SK-N-SH (cell line): Measurements from ENCODE around the gene LHFPL6. TPM values are rescaled to one million over a fixed set of nuclear protein-coding genes. Genes with fewer than 3 reads are reported as not detected.

Experiments
- CTCF ChIA-PET: fragments of 300-600, 350-600 bp; formaldehyde crosslinking; extraction: SDS; loops from one replicate; lab custom pipeline; 2021; lab: Yijun Ruan, JAX
- POLR2A ChIA-PET: fragments of 350-600 bp; sonication (Branson Sonifier 250); formaldehyde crosslinking; extraction: SDS; loops from one replicate; lab custom pipeline; 2020; ENCODE audit warnings: antibody characterized with exemption, inconsistent platforms; lab: Yijun Ruan, JAX
- DNase-seq: peaks from one replicate; pipeline ENCODE4 v3.0.0; 2012
- H2AFZ ChIP-seq: fragments of 200-600 bp; sonication (generic); 2 replicates; pipeline ENCODE4 v1.8.1; 2016; ENCODE audit warnings: antibody characterized with exemption, mild to moderate bottlenecking, low read depth
- H3F3A ChIP-seq: fragments of 200-600 bp; sonication (generic); replicated peaks from 2 replicates; pipeline ENCODE3; 2016; ENCODE audit warnings: antibody characterized with exemption, mild to moderate bottlenecking; ENCODE audit not compliant: insufficient read depth
- H3K27ac ChIP-seq, 2 experiments: fragments of 200-500 bp in 1 of 2; fragments of 200-600 bp in 1 of 2; sonication (Bioruptor generic) in 1 of 2; sonication (generic), shearing (Covaris generic) in 1 of 2; 2 replicates each; pipeline versions ENCODE4 v1.5.1 to v1.6.1; 2014 to 2016; ENCODE audit warnings: low read depth in 2 of 2, inconsistent platforms in 1 of 2, low read length in 1 of 2, mild to moderate bottlenecking in 1 of 2, mixed read lengths in 1 of 2
- H3K27me3 ChIP-seq: fragments of 200-600 bp; sonication (generic), shearing (Covaris generic); 2 replicates; pipeline ENCODE4 v1.6.1; 2016; ENCODE audit warnings: mixed run types; ENCODE audit not compliant: insufficient read depth
- H3K36me3 ChIP-seq, 2 experiments: fragments of 200-500 bp in 1 of 2; fragments of 200-600 bp in 1 of 2; sonication (Bioruptor generic) in 1 of 2; sonication (generic) in 1 of 2; replicated peaks in 1 of 2; 2 replicates each; pipeline versions ENCODE3 to v1.5.1; 2014 to 2016; ENCODE audit warnings: low read length in 1 of 2, mild to moderate bottlenecking in 1 of 2; ENCODE audit not compliant: insufficient read depth in 2 of 2, control insufficient read depth in 1 of 2
- H3K4me1 ChIP-seq, 2 experiments: fragments of 200-500 bp in 1 of 2; fragments of 200-600 bp in 1 of 2; sonication (Bioruptor generic) in 1 of 2; sonication (generic), shearing (Covaris generic) in 1 of 2; 2 replicates each; pipeline versions ENCODE4 v1.5.1 to v1.6.1; 2014 to 2016; ENCODE audit warnings: low read depth in 1 of 2, low read length in 1 of 2, mixed run types in 1 of 2; ENCODE audit not compliant: insufficient read depth in 2 of 2, control insufficient read depth in 1 of 2
- H3K4me2 ChIP-seq: fragments of 200-600 bp; sonication (generic), shearing (Covaris generic); 2 replicates; pipeline ENCODE4 v1.6.1; 2017; ENCODE audit warnings: mixed run types
- H3K4me3 ChIP-seq, 2 experiments: fragments of 200-500 bp in 1 of 2; fragments of 200-600 bp in 1 of 2; sonication (Bioruptor generic) in 1 of 2; sonication (generic), shearing (Covaris generic) in 1 of 2; 2 replicates each; pipeline versions ENCODE4 v1.5.1 to v1.8.1; 2014 to 2016; ENCODE audit warnings: low read depth in 2 of 2, inconsistent platforms in 1 of 2, low read length in 1 of 2, mild to moderate bottlenecking in 1 of 2, mixed read lengths in 1 of 2, moderate library complexity in 1 of 2
- H3K79me2 ChIP-seq: fragments of 200-600 bp; sonication (generic); 2 replicates; pipeline ENCODE4 v1.8.1; 2017; ENCODE audit warnings: mild to moderate bottlenecking; ENCODE audit not compliant: insufficient read depth
- H3K9ac ChIP-seq: fragments of 200-600 bp; sonication (generic); 2 replicates; pipeline ENCODE4 v1.6.1; 2017; ENCODE audit warnings: mixed run types
- H3K9me2 ChIP-seq: fragments of 200-600 bp; sonication (generic); 2 replicates; pipeline ENCODE4 v1.6.1; 2017; ENCODE audit warnings: mixed run types
- H3K9me3 ChIP-seq: fragments of 200-600 bp; sonication (generic); 2 replicates; pipeline ENCODE4 v1.6.1; 2017; ENCODE audit warnings: mixed run types, mild to moderate bottlenecking, moderate library complexity
- H4K20me1 ChIP-seq: fragments of 200-600 bp; sonication (generic); 2 replicates; pipeline ENCODE4 v1.6.1; 2017; ENCODE audit warnings: mild to moderate bottlenecking, mixed run types; ENCODE audit not compliant: insufficient read depth
- CHD2 ChIP-seq: fragments of 150-350 bp; IDR thresholded peaks from 2 replicates; pipeline ENCODE4 v1.6.1; 2018; ENCODE audit warnings: low read length; ENCODE audit not compliant: partially characterized antibody
- ELF1 ChIP-seq: IDR thresholded peaks from 2 replicates; pipeline ENCODE4 v1.4.0; 2012
- EZH2phosphoT487 ChIP-seq: fragments of 200-600 bp; sonication (generic); IDR thresholded peaks from 2 replicates; pipeline ENCODE4 v1.6.1; 2017; ENCODE audit warnings: low read depth, mixed run types, mild to moderate bottlenecking, antibody characterized with exemption, moderate library complexity, borderline replicate concordance
- FOSL2 ChIP-seq: IDR thresholded peaks from 2 replicates; pipeline ENCODE4 v1.4.0; 2012; ENCODE audit warnings: low read depth, mild to moderate bottlenecking, moderate library complexity, borderline replicate concordance
- GABPA ChIP-seq: IDR thresholded peaks from 2 replicates; pipeline ENCODE4 v1.4.0; 2012; ENCODE audit warnings: low read depth, mild to moderate bottlenecking
- GATA2 ChIP-seq: sonication (generic); formaldehyde crosslinking; IDR thresholded peaks from 2 replicates; pipeline ENCODE4 v1.5.0; 2020; ENCODE audit warnings: mild to moderate bottlenecking, missing genetic modification reagents
- IRF3 ChIP-seq: fragments of 150-350 bp; IDR thresholded peaks from 2 replicates; pipeline ENCODE4 v1.6.1; 2016; ENCODE audit warnings: mild to moderate bottlenecking, low read depth, low read length
- MAX ChIP-seq: IDR thresholded peaks from 2 replicates; pipeline ENCODE4 v1.4.0; 2012; ENCODE audit warnings: low read depth
- MEF2A ChIP-seq: IDR thresholded peaks from 2 replicates; pipeline ENCODE4 v1.4.0; 2012; ENCODE audit warnings: low read depth, borderline replicate concordance
- MXI1 ChIP-seq: IDR thresholded peaks from 2 replicates; pipeline ENCODE4 v1.6.1; 2012; ENCODE audit warnings: mild to moderate bottlenecking, low read depth, low read length, improper control_type of control experiment
- NFIC ChIP-seq: IDR thresholded peaks from 2 replicates; pipeline ENCODE4 v1.4.0; 2012; ENCODE audit warnings: borderline replicate concordance
- RCOR1 ChIP-seq: fragments of 150-350 bp; IDR thresholded peaks from 2 replicates; pipeline ENCODE4 v1.6.1; 2017; ENCODE audit warnings: antibody characterized with exemption, low read length
- SIN3A ChIP-seq: IDR thresholded peaks from 2 replicates; pipeline ENCODE4 v1.6.1; 2012; ENCODE audit warnings: low read depth, mild to moderate bottlenecking, low read length, moderate library complexity, borderline replicate concordance
- TEAD4 ChIP-seq: IDR thresholded peaks from 2 replicates; pipeline ENCODE4 v1.4.0; 2012; ENCODE audit warnings: mild to moderate bottlenecking, borderline replicate concordance; ENCODE audit not compliant: insufficient read depth
- WGBS: methylation state at CpG from one replicate; pipeline ENCODE4 v1.1.6; 2017; ENCODE audit warnings: low lambda C conversion rate; 5-methylcytosine and 5-hydroxymethylcytosine counted together
- polyA plus RNA-seq, 3 experiments: library from polyadenylated mRNA; depleted of rRNA; stranded (reverse); fragments of >200 nt; gene quantifications; 2 replicates each; pipeline ENCODE4 v1.2.3, GENCODE V29; 2012
- TF ChIP-seq, protein P1 (sequence below): IDR thresholded peaks from 2 replicates; pipeline ENCODE4 v1.6.1; 2012; ENCODE audit warnings: mild to moderate bottlenecking, low read depth, low read length, moderate library complexity
- TF ChIP-seq, protein P2 (sequence below): IDR thresholded peaks from 2 replicates; pipeline ENCODE4; 2012
- TF ChIP-seq, protein P3 (sequence below): IDR thresholded peaks from 2 replicates; pipeline ENCODE4 v1.4.0; 2012; ENCODE audit warnings: low read depth, borderline replicate concordance

The LHFPL6 gene
- polyA plus RNA-seq, 1 of the 3 experiments (the other 2 are of a cell fraction) = 22.2 TPM

DNA sequence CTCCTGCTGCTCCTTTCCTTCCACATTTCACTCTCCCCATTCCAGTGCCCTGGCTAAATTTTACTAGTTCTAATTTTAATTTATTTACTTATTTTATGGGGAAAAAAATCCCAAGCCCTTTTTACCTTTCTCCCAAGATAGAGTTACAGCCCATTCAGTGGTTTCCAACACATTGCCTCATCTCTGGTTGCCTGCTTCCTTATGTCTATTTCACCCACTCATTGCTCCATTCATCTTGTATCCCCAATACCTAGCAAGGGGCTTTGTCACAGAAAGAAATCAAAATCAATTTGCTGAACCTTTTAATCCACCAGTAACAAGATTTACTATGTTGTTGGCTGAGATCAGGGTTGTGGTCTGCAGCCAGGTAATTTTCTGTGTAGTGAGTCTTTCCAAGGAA lies 55.9 kb downstream of the LHFPL6 start (continued):
- TF ChIP-seq, protein P1, sequence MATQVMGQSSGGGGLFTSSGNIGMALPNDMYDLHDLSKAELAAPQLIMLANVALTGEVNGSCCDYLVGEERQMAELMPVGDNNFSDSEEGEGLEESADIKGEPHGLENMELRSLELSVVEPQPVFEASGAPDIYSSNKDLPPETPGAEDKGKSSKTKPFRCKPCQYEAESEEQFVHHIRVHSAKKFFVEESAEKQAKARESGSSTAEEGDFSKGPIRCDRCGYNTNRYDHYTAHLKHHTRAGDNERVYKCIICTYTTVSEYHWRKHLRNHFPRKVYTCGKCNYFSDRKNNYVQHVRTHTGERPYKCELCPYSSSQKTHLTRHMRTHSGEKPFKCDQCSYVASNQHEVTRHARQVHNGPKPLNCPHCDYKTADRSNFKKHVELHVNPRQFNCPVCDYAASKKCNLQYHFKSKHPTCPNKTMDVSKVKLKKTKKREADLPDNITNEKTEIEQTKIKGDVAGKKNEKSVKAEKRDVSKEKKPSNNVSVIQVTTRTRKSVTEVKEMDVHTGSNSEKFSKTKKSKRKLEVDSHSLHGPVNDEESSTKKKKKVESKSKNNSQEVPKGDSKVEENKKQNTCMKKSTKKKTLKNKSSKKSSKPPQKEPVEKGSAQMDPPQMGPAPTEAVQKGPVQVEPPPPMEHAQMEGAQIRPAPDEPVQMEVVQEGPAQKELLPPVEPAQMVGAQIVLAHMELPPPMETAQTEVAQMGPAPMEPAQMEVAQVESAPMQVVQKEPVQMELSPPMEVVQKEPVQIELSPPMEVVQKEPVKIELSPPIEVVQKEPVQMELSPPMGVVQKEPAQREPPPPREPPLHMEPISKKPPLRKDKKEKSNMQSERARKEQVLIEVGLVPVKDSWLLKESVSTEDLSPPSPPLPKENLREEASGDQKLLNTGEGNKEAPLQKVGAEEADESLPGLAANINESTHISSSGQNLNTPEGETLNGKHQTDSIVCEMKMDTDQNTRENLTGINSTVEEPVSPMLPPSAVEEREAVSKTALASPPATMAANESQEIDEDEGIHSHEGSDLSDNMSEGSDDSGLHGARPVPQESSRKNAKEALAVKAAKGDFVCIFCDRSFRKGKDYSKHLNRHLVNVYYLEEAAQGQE = no peak
- no peak for TF ChIP-seq GATA2
- no peak for TF ChIP-seq EZH2phosphoT487
- no peak for TF ChIP-seq MEF2A
- TF ChIP-seq SIN3A = no peak

- Histone ChIP-seq H3F3A (no peaks in the 10 kb centered on the region), H3K27me3 (no peaks in the 10 kb centered on the region), H3K79me2 (no peaks in the 10 kb centered on the region), H4K20me1 (no peaks in the 10 kb centered on the region), H3K36me3 (no peaks in the 10 kb centered on the region), H2AFZ (no peak overlapping the region), H3K9ac (no peak overlapping the region), H3K9me3 (no peaks in the 10 kb centered on the region), H3K4me2 (no peak overlapping the region), H3K4me1 (peaks cover 0 to 9% of the 10 kb centered on the region in 2 experiments; a peak in 1 of 4 replicates), H3K9me2 (no peaks in the 10 kb centered on the region), H3K4me3 (no peak overlapping the region), H3K27ac (no peak overlapping the region)
- TF ChIP-seq, protein P2, sequence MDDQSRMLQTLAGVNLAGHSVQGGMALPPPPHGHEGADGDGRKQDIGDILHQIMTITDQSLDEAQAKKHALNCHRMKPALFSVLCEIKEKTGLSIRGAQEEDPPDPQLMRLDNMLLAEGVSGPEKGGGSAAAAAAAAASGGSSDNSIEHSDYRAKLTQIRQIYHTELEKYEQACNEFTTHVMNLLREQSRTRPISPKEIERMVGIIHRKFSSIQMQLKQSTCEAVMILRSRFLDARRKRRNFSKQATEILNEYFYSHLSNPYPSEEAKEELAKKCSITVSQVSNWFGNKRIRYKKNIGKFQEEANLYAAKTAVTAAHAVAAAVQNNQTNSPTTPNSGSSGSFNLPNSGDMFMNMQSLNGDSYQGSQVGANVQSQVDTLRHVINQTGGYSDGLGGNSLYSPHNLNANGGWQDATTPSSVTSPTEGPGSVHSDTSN = no peak
- TF ChIP-seq CHD2 (no peak), EZH2phosphoT487 (no peak), GABPA (no peak)
- no peak for DNase-seq
- CTCF ChIA-PET = interaction anchor here (1.1 kb wide), 1 partner anchor 74 kb away, joined by 5 read pairs; no protein-coding TSS in a partner anchor
- WGBS = 93% methylated on average over 2 of the region's 2 CpGs
- POLR2A ChIA-PET = no interaction called here
These were observed 60.6 kb downstream of the LHFPL6 start for GRCh38 chr13:39542361-39542760.

DNA sequence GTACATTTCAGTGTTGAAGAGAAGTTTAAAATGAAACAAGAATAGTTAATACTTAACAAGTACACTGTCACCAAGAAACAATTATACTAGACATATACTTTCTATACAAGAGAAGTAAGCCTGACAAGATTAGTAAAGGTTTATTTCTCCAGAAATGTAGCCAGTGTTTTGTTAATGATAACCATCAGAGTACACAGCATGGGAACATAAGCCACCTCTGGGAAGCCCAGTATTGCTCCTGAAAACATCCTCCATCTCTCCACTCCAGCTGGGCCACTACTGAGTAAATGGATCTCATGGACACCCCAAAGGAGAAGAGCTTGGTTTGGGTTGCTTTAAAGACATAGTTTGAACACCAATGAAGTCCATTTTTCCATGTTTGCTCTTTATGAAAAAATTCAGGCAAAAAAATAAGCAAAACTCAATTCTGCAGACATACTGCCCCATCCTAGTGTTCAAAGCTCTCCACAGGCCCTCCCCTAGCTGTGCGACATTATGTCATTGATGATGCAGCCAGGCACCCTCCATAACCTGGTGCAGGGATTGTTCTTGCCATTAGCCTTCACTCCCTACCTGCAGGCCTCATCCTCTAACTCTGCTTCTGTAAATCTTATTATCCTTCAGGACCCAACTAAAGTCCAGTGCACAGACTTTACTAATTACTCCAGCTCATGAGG lies 61.9 kb downstream of the LHFPL6 start:
- Histone ChIP-seq H3K4me3 (no peak overlapping the region), H3K9ac (no peak overlapping the region), H3K4me2 (no peak overlapping the region), H3K36me3 (no peaks in the 10 kb centered on the region), H4K20me1 (no peaks in the 10 kb centered on the region), H2AFZ (no peak overlapping the region), H3K79me2 (no peaks in the 10 kb centered on the region), H3K27me3 (no peaks in the 10 kb centered on the region), H3K9me3 (no peaks in the 10 kb centered on the region), H3K4me1 (peaks cover 0 to 15% of the 10 kb centered on the region in 2 experiments; a peak in 1 of 4 replicates), H3F3A (no peaks in the 10 kb centered on the region), H3K9me2 (no peaks in the 10 kb centered on the region), H3K27ac (no peak overlapping the region)
- ChIA-PET CTCF (interaction anchor here (1.5 kb wide), 1 partner anchor 218 kb away, joined by 3 read pairs; no protein-coding TSS in a partner anchor), POLR2A (no interaction called here)
- 89% methylated on average over 1 of the region's 1 CpG for WGBS
- DNase-seq = no peak
- TF ChIP-seq IRF3 (no peak), ELF1 (no peak), MAX (no peak), MXI1 (no peak), FOSL2 (no peak), NFIC (no peak), RCOR1 (no peak), TEAD4 (no peak)
- TF ChIP-seq, protein P3, sequence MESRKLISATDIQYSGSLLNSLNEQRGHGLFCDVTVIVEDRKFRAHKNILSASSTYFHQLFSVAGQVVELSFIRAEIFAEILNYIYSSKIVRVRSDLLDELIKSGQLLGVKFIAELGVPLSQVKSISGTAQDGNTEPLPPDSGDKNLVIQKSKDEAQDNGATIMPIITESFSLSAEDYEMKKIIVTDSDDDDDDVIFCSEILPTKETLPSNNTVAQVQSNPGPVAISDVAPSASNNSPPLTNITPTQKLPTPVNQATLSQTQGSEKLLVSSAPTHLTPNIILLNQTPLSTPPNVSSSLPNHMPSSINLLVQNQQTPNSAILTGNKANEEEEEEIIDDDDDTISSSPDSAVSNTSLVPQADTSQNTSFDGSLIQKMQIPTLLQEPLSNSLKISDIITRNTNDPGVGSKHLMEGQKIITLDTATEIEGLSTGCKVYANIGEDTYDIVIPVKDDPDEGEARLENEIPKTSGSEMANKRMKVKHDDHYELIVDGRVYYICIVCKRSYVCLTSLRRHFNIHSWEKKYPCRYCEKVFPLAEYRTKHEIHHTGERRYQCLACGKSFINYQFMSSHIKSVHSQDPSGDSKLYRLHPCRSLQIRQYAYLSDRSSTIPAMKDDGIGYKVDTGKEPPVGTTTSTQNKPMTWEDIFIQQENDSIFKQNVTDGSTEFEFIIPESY = no peak
